ENCODE results near the gene KCTD3.

DNA sequence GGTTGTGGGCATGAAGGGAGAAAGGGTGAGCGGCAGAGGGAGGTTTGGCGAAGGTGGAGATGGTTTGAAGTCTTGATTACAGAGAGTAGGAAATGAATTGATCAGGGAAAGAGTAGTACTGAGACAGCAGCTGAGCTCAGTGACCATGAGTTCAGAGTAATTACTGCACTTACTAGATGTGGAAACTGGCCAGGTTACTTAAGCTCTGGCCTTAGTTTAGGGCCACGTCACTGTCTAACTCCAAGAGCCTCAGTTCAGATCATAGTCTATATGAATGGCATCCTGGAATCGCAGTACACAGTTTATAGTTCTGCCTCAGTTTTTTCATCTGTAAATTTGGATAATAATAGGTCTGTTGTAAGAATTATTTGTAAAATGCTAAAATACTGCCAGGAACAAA, 78.1 kb downstream of the KCTD3 start:
- TF ChIP-seq, protein P1, sequence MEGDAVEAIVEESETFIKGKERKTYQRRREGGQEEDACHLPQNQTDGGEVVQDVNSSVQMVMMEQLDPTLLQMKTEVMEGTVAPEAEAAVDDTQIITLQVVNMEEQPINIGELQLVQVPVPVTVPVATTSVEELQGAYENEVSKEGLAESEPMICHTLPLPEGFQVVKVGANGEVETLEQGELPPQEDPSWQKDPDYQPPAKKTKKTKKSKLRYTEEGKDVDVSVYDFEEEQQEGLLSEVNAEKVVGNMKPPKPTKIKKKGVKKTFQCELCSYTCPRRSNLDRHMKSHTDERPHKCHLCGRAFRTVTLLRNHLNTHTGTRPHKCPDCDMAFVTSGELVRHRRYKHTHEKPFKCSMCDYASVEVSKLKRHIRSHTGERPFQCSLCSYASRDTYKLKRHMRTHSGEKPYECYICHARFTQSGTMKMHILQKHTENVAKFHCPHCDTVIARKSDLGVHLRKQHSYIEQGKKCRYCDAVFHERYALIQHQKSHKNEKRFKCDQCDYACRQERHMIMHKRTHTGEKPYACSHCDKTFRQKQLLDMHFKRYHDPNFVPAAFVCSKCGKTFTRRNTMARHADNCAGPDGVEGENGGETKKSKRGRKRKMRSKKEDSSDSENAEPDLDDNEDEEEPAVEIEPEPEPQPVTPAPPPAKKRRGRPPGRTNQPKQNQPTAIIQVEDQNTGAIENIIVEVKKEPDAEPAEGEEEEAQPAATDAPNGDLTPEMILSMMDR (conservative IDR thresholded peaks at IDR 0.05), result no peak
- no peak for TF ChIP-seq ZFX (IDR thresholded peaks at IDR 0.05)

All from C4-2B (cell line).